ENCODE measurements around the gene POM121C.
"Not testable (repeated sequence)": the region's sequence is repeated elsewhere in the genome, so short reads cannot be mapped to it uniquely, and the experiment has no call there.

POM121C gene

DNA sequence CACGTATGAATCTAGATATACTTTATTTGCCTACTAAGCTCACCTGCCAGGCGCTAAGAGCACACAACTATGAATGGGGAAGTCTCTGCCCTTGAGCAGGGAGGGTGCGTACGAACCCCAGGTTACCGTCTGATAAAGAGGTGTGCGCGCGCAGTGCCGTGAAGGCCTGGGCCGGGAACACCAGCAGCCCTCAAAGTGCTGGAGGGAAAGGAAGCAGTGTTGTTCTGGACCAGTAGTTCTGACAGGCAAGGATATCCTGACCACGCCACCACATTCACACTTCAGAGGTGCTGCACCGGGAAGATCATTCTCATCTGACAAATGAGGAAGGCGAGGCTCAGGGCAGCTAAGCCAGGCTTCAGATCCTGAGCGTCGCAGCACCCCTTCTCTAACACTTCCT, 62.6 kb downstream of the POM121C start:
- not testable (repeated sequence) for DNase-seq (ENCODE audit: low spot score)

DNA sequence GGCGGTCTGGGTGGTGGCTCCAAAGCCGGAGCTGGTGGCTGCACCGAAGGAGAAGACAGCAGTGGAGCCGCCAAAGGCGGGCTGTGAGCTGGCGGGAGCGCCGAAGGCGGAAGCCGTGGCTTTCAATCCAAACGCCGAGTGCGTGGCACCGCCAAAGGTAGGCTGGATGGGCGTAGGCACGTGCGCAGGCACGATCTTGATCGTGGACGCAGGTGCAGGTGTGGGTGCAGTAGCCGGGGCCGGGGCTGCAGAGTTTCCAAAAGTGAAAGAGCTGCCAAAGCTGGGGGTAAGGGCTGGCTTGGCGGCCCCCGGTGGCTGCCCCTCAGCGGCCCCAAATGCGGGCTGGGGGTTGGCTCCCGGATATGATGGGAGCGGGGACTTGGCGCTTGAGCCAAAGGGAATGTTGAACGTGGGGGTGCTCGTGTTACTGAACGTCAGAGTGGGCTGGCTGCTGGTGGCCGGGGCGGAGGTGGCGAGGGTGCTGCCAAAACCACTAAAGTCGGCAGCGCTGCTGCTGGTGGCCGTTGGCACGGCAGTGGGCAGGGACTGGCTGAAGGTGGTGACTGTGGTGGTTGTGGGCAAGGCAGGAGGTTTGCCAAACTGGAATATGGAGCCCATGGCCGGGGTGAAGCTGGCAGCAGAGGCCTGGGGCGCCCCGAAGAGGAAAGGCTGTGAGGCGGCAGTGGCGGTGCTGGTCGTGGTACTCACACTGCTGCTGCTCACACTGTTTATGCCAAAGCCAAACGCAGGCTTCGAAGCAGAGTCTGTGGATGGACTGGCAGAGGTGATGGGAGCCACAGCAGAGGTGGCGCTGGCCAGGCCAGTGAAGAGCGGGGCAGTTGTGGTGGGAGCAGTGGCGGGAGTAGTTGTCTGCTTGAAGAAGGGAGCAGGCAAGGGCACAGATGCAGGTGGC, 64.0 kb downstream of the POM121C start:
- not testable (repeated sequence) for DNase-seq (ENCODE audit: low spot score)

DNA sequence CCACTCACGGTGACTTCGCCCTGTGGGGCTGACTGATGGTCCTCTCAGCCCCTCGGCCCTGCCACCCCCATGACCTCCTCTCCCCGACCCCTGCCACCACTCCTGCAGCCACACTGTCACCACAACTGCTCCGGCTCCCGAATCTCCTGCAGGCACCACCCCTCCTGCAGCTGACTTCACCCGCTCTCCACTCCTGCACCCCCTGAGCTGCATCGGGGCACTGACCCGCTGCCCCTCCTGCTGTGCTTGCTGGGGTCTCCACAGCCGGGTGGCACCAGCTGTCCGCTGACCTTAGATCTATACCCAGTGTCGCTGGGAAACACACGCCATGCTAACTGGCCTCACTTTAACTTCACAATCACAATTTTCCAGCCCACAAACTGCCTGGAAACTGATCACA, 65.9 kb downstream of the POM121C start:
- not testable (repeated sequence) for DNase-seq (ENCODE audit: low spot score)

DNA sequence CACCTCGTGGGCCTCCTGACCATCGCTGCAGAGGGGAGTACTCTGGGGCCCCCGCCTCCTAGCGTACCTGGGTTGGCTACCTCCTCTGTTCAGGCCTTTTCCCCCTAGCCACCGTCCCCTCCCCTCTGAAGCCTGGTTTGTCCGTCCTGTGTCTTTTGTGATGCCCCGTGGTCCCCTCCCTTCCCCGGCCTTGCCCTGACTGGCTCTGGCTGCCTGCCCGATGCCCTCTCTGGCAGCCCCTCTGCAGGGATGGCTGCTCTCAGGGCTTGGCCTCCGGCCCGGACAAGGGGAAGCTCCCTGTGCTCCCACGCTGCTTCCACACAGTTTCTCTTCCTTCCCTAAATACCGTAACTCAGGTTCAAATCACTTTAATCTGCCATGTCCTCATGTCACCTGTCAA, 66.4 kb downstream of the POM121C start:
- DNase-seq (ENCODE audit: low spot score) = not testable (repeated sequence)

DNA sequence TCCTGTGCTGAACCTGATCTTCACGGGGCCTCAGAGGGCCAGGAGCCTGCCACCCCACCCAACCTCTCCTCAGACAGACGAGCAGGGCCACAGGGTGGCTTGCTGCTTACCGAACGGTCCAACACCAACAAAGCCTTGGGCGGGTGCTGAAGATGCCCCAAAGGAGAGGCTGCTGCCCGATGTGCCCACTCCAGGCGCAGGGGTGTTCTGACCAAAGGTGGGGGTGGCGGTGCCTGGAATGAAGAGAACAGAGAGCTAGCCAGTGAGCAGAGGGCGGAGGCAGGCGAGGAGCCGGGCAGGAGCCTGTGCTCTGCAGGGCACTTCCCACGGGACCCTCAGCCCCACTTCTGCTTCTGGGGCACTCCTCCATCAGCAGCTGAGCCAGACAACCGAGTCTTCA, 66.9 kb downstream of the POM121C start:
- not testable (repeated sequence) for DNase-seq (ENCODE audit: low spot score)

DNA sequence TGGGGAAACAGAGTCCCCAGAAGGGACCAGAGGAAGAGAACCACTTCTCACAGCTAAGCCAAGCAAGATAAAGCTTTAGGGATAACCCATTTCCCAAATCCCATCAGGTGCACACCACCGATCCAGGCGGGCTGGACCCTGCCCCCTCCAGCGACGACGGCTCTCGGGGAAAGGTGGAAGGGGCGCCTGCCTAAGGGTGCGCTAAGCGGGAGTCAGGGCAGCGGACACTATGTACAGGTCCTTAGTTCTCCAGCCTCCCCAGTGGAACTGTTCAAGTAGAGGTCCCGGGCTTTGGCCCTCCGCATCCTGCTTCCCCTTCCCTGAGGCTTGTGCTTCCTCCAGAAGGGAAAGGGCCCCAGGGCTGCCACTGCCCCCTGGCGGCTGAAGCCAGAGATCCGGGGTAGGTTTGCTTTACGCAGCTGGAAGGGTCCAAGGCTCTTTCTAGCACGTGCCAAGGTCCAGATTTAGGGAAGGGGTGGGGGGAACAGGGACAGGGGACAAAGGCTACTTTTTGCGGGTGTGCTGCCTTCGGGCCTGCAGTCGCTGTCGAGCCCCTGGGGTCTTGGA, 67.7 kb downstream of the POM121C start:
- not testable (repeated sequence) for DNase-seq (ENCODE audit: low spot score)

DNA sequence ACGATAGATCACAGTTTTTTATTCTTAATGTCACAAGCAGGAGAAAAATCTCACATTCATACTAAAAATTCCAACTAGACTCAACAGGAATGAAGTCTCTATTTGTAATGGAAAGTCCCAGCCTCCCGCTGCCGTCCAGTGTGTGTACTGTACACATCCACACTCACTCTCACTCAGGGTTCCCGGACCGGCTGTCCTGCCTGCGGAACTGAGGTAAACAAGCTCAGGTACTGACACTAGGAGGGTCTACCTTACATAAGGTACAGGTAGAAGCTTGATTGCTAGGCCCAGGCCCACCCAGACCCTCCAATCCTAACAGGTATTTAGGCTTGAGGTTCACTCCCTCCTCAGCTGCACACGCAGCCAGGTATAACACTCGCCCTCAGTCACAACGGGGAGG, 69.3 kb downstream of the POM121C start:
- not testable (repeated sequence) for DNase-seq (ENCODE audit: low spot score)

DNA sequence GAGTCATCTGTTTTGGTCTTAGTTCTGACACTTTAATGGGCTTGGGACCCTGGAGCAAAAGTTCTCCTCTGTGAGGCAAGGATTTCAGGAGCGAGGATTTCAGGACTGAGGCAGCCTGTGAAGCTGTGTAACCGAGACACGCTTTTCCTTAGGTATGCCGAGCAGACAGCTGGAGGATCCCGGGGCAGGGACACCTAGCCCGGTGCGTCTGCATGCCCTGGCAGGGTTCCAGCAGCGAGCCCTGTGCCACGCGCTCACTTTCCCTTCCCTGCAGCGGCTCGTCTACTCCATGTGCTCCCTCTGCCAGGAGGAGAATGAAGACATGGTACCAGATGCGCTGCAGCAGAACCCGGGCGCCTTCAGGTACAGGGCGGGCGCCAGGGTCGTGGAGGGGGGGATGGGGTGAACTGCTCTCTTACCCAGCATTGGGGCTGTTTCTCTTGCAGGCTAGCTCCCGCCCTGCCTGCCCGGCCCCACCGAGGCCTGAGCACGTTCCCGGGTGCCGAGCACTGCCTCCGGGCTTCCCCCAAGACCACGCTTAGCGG, 70.2 kb downstream of the POM121C start:
- not testable (repeated sequence) for DNase-seq (ENCODE audit: low spot score)

DNA sequence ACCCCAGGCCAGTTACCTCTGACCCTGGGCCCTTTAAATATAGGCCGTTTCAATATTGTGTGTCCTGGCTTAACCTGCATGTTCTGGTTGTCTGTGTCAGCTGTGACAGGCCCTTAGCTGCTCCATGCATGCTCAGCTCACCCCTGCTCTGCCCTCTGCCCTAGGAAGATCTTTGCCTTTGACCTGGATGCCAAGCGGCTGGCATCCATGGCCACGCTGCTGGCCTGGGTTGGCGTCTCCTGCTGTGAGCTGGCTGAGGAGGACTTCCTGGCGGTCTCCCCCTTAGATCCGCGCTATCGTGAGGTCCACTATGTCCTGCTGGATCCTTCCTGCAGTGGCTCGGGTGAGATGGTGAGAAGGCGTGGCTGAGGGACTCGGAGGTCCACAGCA, 70.7 kb downstream of the POM121C start:
- DNase-seq (ENCODE audit: low spot score) = not testable (repeated sequence)

DNA sequence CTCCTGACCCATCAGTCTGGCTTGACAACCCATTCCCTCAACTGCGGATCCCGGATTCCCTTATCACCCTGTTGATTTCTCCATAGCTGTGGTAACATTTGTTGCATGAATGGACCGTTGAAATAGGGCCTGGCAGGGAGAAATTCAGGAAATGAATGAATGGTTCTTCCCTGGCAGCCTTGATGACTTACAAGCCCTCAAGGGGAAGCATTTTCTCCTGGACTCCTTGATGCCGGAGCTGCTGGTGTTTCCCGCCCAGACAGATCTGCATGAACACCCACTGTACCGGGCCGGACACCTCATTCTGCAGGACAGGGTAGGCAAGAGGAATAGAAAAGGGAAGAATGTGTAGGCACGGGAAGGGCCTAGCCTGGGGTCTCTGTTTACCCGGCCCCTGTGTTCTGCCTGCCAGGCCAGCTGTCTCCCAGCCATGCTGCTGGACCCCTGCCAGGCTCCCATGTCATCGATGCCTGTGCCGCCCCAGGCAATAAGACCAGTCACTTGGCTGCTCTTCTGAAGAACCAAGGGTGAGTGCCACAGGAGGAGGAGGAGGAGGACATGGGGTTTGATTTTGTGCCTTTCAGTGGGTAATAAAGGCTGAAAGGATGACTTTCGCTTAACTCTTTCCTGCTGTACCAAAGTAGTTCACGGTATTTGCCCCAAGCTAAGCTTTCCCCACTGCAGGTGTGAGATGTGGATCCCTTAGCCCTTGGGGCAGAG, 71.2 kb downstream of the POM121C start:
- DNase-seq (ENCODE audit: low spot score) = not testable (repeated sequence)

DNA sequence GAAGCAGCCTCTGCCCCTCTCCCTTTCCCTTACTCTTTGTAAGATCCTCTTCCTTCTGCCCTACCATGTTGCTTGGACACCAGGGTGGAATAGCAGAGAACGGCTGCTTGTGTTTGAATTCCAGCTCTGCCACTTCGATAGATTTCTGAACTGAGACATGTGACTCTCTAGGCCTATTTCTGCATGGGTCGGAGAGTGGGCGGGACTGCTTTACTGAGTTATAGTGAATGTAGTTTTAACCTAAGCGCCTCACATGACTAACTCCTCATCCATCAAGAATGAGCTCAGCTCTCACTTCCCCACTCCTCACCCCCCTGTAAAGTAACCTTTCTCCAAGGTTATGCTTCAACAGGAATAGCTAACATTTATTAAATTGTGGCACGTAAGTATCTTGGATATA, 71.9 kb downstream of the POM121C start:
- not testable (repeated sequence) for DNase-seq (ENCODE audit: low spot score)

DNA sequence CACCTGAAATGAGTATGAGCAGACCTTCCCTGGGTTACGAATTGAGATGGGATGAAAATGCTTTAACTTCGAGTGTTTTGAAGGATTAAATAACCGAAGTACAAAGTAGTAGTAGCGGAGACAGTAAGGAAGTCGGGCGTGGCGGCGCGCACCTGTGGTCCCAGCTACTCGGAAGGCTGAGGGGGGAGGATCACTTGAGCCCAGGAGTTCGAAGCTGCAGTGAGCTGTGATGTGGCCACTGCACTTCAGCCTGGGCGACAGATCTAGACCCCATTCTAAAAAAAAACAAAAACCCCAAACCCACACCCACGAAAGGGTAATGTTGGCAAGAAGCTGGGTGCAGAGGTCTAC, 75.3 kb downstream of the POM121C start:
- not testable (repeated sequence) for DNase-seq (ENCODE audit: low spot score)

DNA sequence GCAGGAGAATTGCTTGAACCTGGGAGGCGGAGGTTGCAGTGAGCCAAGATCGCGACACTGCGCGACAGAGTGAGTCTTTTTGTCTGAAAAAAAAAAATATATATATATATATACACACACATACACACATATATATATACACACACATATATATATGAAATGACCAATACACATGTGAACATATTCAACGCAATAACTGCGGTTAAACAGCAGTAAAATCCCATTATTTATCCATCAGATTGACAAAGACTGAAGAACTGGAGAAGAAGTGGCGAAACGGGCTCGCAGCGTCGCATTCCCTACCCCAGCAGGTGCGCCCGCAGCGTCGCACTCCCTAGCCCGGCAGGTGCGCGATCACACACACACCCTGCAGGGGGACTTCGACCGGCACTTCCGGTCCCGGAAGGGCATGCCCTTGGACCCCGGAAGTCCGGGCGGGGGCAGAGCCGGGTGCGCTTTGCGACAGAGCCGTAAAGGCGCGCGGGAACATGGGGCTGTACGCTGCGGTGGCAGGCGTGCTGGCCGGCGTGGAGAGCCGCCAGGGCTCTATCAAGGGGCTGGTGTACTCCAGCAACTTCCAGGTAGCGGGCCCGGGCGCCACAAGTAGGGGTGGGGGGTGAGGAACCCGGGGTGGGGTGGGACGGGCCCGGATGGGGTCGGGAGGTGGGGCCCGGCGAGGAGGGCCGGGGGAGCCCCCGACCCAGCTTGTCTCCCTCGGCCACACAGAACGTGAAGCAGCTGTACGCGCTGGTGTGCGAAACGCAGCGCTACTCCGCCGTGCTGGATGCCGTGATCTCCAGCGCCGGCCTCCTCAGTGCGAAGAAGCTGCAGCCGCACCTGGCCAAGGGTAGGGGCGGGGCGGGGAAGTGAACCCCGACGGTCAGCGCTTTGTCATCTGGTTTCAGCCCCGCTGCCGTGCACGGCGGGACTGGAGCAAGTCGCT, 75.9 kb downstream of the POM121C start:
- not testable (repeated sequence) for DNase-seq (ENCODE audit: low spot score)

DNA sequence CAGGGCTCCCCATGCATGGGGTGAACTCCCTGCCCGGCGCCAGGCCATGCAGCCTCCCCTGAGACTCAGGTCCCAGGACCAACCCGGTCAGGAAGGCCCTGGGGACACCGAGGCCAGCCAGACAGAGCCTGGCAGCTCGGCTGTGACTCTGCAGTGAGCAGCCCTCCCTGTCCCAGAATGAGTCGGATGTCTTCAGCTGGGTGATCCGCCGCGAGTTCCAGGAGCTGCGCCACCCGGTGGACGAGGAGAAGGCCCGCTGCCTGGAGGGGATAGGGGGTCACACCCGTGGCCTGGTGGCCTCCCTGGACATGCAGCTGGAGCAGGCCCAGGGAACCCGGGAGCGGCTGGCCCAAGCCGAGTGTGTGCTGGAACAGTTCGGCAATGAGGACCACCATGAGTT, 81.4 kb downstream of the POM121C start:
- DNase-seq (ENCODE audit: low spot score) = not testable (repeated sequence)

DNA sequence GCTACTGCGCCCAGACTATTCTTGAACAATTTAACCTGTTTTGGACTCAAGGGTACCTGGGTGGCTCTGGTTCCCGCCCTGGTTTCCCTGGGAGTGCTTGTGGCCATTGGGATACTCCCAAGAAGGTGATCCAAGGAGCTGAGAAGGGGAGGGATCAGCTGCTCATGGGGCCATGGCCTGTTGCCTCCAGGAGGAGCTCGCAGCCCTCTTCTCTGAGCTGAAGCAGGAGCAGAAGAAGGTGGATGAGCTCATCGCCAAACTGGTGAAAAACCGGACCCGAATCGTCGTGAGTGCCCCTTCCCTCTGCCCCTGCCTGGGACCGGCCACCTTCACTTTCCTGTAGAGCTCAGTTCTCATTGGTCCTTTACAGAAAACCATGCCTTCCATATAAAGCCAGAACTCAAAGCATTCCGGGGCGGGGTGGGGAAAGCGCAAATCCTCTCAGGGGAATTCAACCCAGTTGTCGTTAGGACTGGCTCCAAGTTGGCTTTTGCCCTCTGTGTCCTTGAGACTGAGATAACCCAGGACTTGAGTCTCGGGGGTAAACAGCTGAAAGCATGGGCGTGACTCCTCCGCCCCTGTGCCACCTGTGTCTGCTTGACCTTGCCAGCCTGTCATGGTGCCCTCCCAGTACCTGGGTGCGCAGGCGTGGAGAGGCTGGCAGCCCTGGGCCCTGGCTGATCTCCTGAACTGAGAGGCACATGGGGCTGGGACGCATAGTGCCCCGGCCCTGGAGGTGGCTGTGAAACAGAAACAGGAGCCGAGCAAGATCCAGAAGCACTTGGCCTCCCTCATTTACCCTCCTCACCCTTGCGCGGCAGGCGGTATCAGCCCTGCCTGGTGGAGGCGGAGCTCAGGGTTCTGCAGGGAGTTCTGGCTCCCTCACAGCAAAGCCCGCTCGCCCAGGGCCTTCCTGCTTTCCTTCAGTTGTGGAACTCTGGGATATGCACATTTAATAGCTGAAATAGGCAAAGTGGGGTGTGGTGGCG, 82.3 kb downstream of the POM121C start:
- DNase-seq (ENCODE audit: low spot score) = not testable (repeated sequence)

DNA sequence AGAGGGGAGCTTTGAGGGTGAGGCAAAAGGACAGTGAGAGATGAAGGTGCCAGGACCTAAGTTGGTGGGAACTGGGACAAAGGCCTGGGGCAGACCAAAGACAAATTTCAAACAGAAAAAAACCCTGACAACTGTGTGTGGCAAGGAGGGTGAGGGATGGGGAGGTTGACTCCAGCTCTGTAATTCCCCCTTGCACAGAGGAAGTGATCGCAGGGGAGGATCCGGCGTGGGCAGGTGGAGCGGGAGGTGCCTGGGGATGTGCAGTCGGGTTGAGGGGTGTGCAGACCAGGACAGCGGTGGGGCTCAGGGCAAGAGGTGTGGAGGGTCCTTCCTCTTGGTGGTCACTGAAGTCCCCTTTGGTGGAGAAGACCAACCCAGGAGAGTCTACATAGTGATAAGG, 85.5 kb downstream of the POM121C start:
- not testable (repeated sequence) for DNase-seq (ENCODE audit: low spot score)

DNA sequence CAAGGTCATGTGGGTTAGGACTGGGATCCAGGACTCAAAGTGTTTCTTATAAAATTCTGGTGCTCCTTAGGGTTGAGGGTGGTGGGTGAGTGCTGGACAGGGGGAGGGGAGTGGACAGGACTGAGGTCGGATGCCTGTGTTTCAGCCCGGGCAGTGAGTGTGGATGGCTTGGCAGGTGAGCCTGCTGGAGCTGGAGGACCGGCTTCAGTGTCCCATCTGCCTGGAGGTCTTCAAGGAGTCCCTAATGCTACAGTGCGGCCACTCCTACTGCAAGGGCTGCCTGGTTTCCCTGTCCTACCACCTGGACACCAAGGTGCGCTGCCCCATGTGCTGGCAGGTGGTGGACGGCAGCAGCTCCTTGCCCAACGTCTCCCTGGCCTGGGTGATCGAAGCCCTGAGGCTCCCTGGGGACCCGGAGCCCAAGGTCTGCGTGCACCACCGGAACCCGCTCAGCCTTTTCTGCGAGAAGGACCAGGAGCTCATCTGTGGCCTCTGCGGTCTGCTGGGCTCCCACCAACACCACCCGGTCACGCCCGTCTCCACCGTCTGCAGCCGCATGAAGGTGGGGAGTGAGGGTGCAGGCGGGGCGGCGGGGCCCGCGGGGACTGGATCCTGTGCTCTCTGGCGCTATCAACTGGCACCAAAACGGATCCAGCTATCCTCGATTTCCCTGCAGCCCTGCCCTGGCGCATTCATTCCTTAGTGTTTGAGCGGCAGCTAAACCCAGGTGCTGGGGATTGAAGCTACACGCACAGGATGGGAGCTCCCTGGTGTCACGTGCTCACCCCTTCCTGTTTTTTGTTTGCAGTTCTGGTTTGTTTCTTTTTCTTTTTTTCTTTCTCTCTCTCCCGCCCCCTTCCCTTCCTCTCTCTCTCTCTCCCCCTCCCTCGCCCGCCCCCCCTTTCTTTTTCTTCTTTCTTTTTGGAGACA, 87.1 kb downstream of the POM121C start:
- not testable (repeated sequence) for DNase-seq (ENCODE audit: low spot score)

DNA sequence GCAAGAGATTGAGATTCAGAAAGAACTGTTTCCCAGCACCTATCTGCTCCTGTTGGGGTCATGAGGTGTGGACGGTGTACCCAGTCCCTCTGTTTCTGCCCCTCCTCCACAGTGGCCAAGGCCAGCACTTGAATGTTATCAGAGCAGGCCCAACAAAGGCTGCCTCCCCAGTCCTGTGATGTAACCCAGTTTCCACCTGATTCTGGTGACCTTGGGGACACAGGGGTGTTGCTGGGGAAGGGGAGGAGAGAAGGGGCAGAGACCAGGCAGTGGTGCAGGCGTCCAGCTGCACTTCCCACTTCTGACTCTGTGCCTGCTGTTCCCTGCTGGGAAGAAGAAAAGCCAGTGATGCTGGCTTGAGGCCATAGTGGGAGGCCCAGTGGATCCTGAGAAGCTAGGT, 88.2 kb downstream of the POM121C start:
- not testable (repeated sequence) for DNase-seq (ENCODE audit: low spot score)

DNA sequence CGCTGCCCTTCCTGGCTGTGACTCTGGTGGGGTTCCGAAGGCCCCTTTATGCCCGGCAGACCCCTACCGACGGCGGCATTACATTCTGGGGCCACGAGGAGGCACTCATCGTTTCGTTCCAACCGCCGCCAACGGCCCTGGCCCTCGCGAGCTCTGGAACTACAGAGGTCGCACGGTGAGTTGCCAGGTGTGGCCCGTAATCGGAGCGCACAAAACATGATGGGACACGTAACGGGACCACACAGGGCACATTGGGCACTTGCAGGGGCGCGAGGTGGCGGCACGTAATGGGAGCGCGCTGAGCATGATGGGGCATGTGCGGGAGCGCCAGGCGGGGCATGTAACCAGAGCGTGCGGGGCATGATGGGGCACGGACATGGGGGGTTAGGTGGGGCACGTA, 90.8 kb downstream of the POM121C start, which contains the start of gene TRIM73:
TRIM73 (plus strand) TSS at position 301 of the 400 bp plus-strand sequence. CDS start 3,305 bp downstream, outside the sequence.
- DNase-seq (ENCODE audit: low spot score) = not testable (repeated sequence)

All from CD4-positive, alpha-beta T cell treated with Interleukin-15 for 4 hours (primary cell).